Peyer's patch (tissue), 4 donors: Measurements from ENCODE around the gene CRTAC1. TPM values are rescaled to one million over a fixed set of nuclear protein-coding genes. Genes with fewer than 3 reads are reported as not detected.

Experiments
- DNase-seq, 3 donors: peaks; one replicate each; pipeline ENCODE4 v3.0.0-alpha.2; 2017 to 2019
- H3K27ac ChIP-seq, 4 donors: fragments of 200-600 bp; sonication (generic); one replicate each; pipeline ENCODE4 v1.5.1; 2016 to 2019
- H3K27me3 ChIP-seq, 2 donors: fragments of 200-600 bp; sonication (generic); one replicate each; pipeline ENCODE4 v1.5.1; 2019
- H3K36me3 ChIP-seq, 3 donors: fragments of 200-600 bp; sonication (generic); one replicate each; pipeline ENCODE4 v1.5.1; 2016 to 2019
- H3K4me1 ChIP-seq, 4 donors: fragments of 200-600 bp; sonication (generic); one replicate each; pipeline ENCODE4 v1.5.1; 2016 to 2019
- H3K4me3 ChIP-seq, 4 donors: fragments of 200-600 bp; sonication (generic); 1 replicate in 3 of 4; 2 replicates in 1 of 4; pipeline ENCODE4 v1.5.1; 2016 to 2019; ENCODE audit warnings: mild to moderate bottlenecking in 1 of 4
- H3K9me3 ChIP-seq, 4 donors: fragments of 200-600 bp; sonication (generic); one replicate each; pipeline ENCODE4 v1.5.1; 2016 to 2019; ENCODE audit warnings: mild to moderate bottlenecking in 1 of 4
- CTCF ChIP-seq, 6 experiments: fragments of 450-650 bp in 4 of 6; fragments of 200-600 bp in 2 of 6; sonication (generic) in 1 of 6; IDR thresholded peaks; one replicate each; pipeline ENCODE4 v1.5.1; 2017 to 2019; ENCODE audit warnings: antibody characterized with exemption in 6 of 6, mild to moderate bottlenecking in 3 of 6, moderate library complexity in 1 of 6
- POLR2A ChIP-seq, 2 donors: fragments of 450-650 bp; IDR thresholded peaks; one replicate each; pipeline ENCODE4 v1.5.1; 2017; ENCODE audit warnings: antibody characterized with exemption in 2 of 2, mild to moderate bottlenecking in 2 of 2, moderate library complexity in 2 of 2
- total RNA-seq, 4 donors: library from RNA; depleted of rRNA; stranded (reverse); fragments of >200 nt; gene quantifications; one replicate each; pipeline ENCODE4 v1.1.0, GENCODE V29; 2016

The CRTAC1 gene
- total RNA-seq, 4 donors from 2014 or later, result 0.53 TPM; not detected in 3

- H3K4me1 ChIP-seq, result no peaks in the 10 kb centered on the region
- no peak overlapping the region for H3K27ac ChIP-seq
- H3K36me3 ChIP-seq, result no peaks in the 10 kb centered on the region
- H3K9me3 ChIP-seq, result no peaks in the 10 kb centered on the region
- H3K4me3 ChIP-seq, result no peak overlapping the region
- no peaks in the 10 kb centered on the region for H3K27me3 ChIP-seq
- DNase-seq, result no peak
- TF ChIP-seq CTCF (IDR thresholded peaks at IDR 0.05) (no peak), POLR2A (IDR thresholded peaks at IDR 0.05) (no peak)
Measured at GRCh38 chr10:97937054-97937453, 93.4 kb downstream of the CRTAC1 start.

GRCh38 chr10:97936126-97936525 lies 94.3 kb downstream of the CRTAC1 start:
- Histone ChIP-seq H3K27me3 (no peaks in the 10 kb centered on the region), H3K9me3 (no peaks in the 10 kb centered on the region)
- no peak for TF ChIP-seq CTCF (IDR thresholded peaks at IDR 0.05)
- TF ChIP-seq POLR2A (IDR thresholded peaks at IDR 0.05), result no peak

GRCh38 chr10:97932932-97933530 lies 97.4 kb downstream of the CRTAC1 start:
- TF ChIP-seq CTCF (IDR thresholded peaks at IDR 0.05) (no peak), POLR2A (IDR thresholded peaks at IDR 0.05) (no peak)
- no peak for DNase-seq
- Histone ChIP-seq H3K36me3 (no peaks in the 10 kb centered on the region), H3K27me3 (no peaks in the 10 kb centered on the region), H3K4me3 (no peak overlapping the region), H3K9me3 (no peaks in the 10 kb centered on the region), H3K27ac (no peak overlapping the region), H3K4me1 (no peaks in the 10 kb centered on the region)

More at GRCh38 chr10:97936126-97936525, 94.3 kb downstream of the CRTAC1 start:
- H3K36me3 ChIP-seq, result no peaks in the 10 kb centered on the region
- H3K4me1 ChIP-seq, result no peaks in the 10 kb centered on the region
- H3K4me3 ChIP-seq, result no peak overlapping the region
- H3K27ac ChIP-seq, result no peak overlapping the region
- no peak for DNase-seq

GRCh38 chr10:97931041-97931440 lies 99.4 kb downstream of the CRTAC1 start:
- TF ChIP-seq POLR2A (IDR thresholded peaks at IDR 0.05) (no peak), CTCF (IDR thresholded peaks at IDR 0.05) (no peak)

GRCh38 chr10:97928897-97929296 lies 101.5 kb downstream of the CRTAC1 start:
- Histone ChIP-seq H3K4me3 (no peak overlapping the region), H3K27ac (no peak overlapping the region), H3K9me3 (no peaks in the 10 kb centered on the region), H3K36me3 (no peaks in the 10 kb centered on the region), H3K4me1 (no peaks in the 10 kb centered on the region), H3K27me3 (no peaks in the 10 kb centered on the region)
- DNase-seq, result no peak
- TF ChIP-seq CTCF (IDR thresholded peaks at IDR 0.05) (no peak), POLR2A (IDR thresholded peaks at IDR 0.05) (no peak)

More at GRCh38 chr10:97931041-97931440, 99.4 kb downstream of the CRTAC1 start:
- DNase-seq, result no peak
- no peaks in the 10 kb centered on the region for H3K27me3 ChIP-seq
- H3K4me1 ChIP-seq, result no peaks in the 10 kb centered on the region
- H3K36me3 ChIP-seq, result no peaks in the 10 kb centered on the region
- H3K4me3 ChIP-seq, result no peak overlapping the region
- no peaks in the 10 kb centered on the region for H3K9me3 ChIP-seq
- H3K27ac ChIP-seq, result no peak overlapping the region

- H3K4me3 ChIP-seq, result no peak overlapping the region
- H3K4me1 ChIP-seq, result no peaks in the 10 kb centered on the region
- no peak for DNase-seq
- H3K9me3 ChIP-seq, result no peaks in the 10 kb centered on the region
- H3K27me3 ChIP-seq, result no peaks in the 10 kb centered on the region
- no peak overlapping the region for H3K27ac ChIP-seq
- no peaks in the 10 kb centered on the region for H3K36me3 ChIP-seq
- no peak for TF ChIP-seq POLR2A (IDR thresholded peaks at IDR 0.05)
- TF ChIP-seq CTCF (IDR thresholded peaks at IDR 0.05), result no peak
Measured at GRCh38 chr10:97927622-97928021, 102.8 kb downstream of the CRTAC1 start.
